IMR-90 (cell line): ENCODE measurements around the gene EIF6. TPM values are rescaled to one million over a fixed set of nuclear protein-coding genes. Genes with fewer than 3 reads are reported as not detected.

Experiments
- ATAC-seq: fragments of 200-7000 bp; cut with Tn5 transposase; 2 replicates; pipeline ENCODE4 v1.9.1; 2020; ENCODE audit warnings: low read depth, mild to moderate bottlenecking, moderate library complexity
- BruUV-seq: library from RNA; stranded (reverse); fragments of 400-500 nt; replicated peaks from 2 replicates; lab custom pipeline; 2021; lab: Mats Ljungman, UMichigan
- CTCF ChIA-PET: fragments of 300-600 bp; formaldehyde crosslinking; extraction: SDS; loops from one replicate; lab custom pipeline; 2021; ENCODE audit warnings: antibody characterized with exemption; lab: Yijun Ruan, JAX
- POLR2A ChIA-PET: fragments of 300-600 bp; sonication (Branson Sonifier 250); formaldehyde crosslinking; loops from one replicate; lab custom pipeline; 2022; ENCODE audit warnings: antibody characterized with exemption; ENCODE audit not compliant: unreplicated experiment; lab: Charles Lee
- DNase-seq: peaks from one replicate; pipeline ENCODE4 v3.0.0; 2013
- H2AFZ ChIP-seq: replicated peaks from 2 replicates; pipeline ENCODE3; 2013; ENCODE audit warnings: low read length, mild to moderate bottlenecking; ENCODE audit not compliant: poor library complexity
- H2AK5ac ChIP-seq: 2 replicates; pipeline ENCODE4 v1.6.1; 2013; ENCODE audit warnings: low read depth, low read length, inconsistent platforms
- H2AK9ac ChIP-seq: replicated peaks from 2 replicates; pipeline ENCODE3; 2013; ENCODE audit warnings: mild to moderate bottlenecking, low read depth, low read length, moderate library complexity; ENCODE audit not compliant: poor library complexity
- H2BK120ac ChIP-seq: 2 replicates; pipeline ENCODE4 v1.6.1; 2013; ENCODE audit warnings: low read depth, low read length, inconsistent platforms
- H2BK15ac ChIP-seq: 3 replicates; pipeline ENCODE4 v1.6.1; 2013; ENCODE audit warnings: low read depth, low read length, inconsistent platforms
- H2BK20ac ChIP-seq: 2 replicates; pipeline ENCODE4 v1.6.1; 2013; ENCODE audit warnings: low read depth, mild to moderate bottlenecking, inconsistent platforms, low read length, moderate library complexity
- H2BK5ac ChIP-seq: 2 replicates; pipeline ENCODE4 v1.6.1; 2013; ENCODE audit warnings: mild to moderate bottlenecking, low read depth, low read length, inconsistent platforms; ENCODE audit not compliant: poor library complexity, severe bottlenecking
- H3K14ac ChIP-seq: replicated peaks from 2 replicates; pipeline ENCODE4 v1.6.1; 2013; ENCODE audit warnings: low read depth, low read length, inconsistent platforms
- H3K18ac ChIP-seq: 2 replicates; pipeline ENCODE4 v1.6.1; 2013; ENCODE audit warnings: low read depth, low read length, control low read depth
- H3K23ac ChIP-seq: 2 replicates; pipeline ENCODE4 v1.6.1; 2013; ENCODE audit warnings: low read depth, low read length, inconsistent platforms
- H3K27ac ChIP-seq: 2 replicates; pipeline ENCODE4 v1.5.1; 2013; ENCODE audit warnings: mild to moderate bottlenecking, control low read depth, low read length; ENCODE audit not compliant: insufficient read depth
- H3K27me3 ChIP-seq: 2 replicates; pipeline ENCODE4 v1.6.1; 2013; ENCODE audit warnings: low read length; ENCODE audit not compliant: control insufficient read depth, insufficient read depth
- H3K36me3 ChIP-seq: 2 replicates; pipeline ENCODE4 v1.6.1; 2013; ENCODE audit warnings: low read length, mixed read lengths; ENCODE audit not compliant: control insufficient read depth, insufficient read depth
- H3K4ac ChIP-seq: 2 replicates; pipeline ENCODE4 v1.6.1; 2013; ENCODE audit warnings: low read depth, low read length, inconsistent platforms
- H3K4me1 ChIP-seq: 2 replicates; pipeline ENCODE4 v1.6.1; 2013; ENCODE audit warnings: low read length, mixed read lengths; ENCODE audit not compliant: control insufficient read depth, insufficient read depth
- H3K4me2 ChIP-seq: 2 replicates; pipeline ENCODE4 v1.6.1; 2013; ENCODE audit warnings: low read depth, mild to moderate bottlenecking, control low read depth, low read length, moderate library complexity
- H3K4me3 ChIP-seq: 2 replicates; pipeline ENCODE4 v1.5.1; 2013; ENCODE audit warnings: low read depth, mild to moderate bottlenecking, control low read depth, low read length, moderate library complexity; ENCODE audit not compliant: insufficient read depth
- H3K56ac ChIP-seq: 2 replicates; pipeline ENCODE4 v1.6.1; 2013; ENCODE audit warnings: low read length, inconsistent platforms; ENCODE audit not compliant: insufficient read depth; ENCODE audit errors: extremely low read depth
- H3K79me1 ChIP-seq, 2 experiments: 2 replicates each; pipeline ENCODE4 v1.6.1; 2013; ENCODE audit warnings: low read length in 2 of 2, inconsistent platforms in 1 of 2, low read depth in 1 of 2
- H3K9ac ChIP-seq: 2 replicates; pipeline ENCODE4 v1.6.1; 2013; ENCODE audit warnings: low read depth, low read length, control low read depth
- H3K9me1 ChIP-seq: 2 replicates; pipeline ENCODE4 v1.6.1; 2013; ENCODE audit warnings: low read length, inconsistent platforms; ENCODE audit not compliant: insufficient read depth
- H3K9me3 ChIP-seq: 2 replicates; pipeline ENCODE4 v1.6.1; 2013; ENCODE audit warnings: low read length; ENCODE audit not compliant: control insufficient read depth, insufficient read depth
- H4K20me1 ChIP-seq: 2 replicates; pipeline ENCODE4 v1.6.1; 2013; ENCODE audit warnings: low read length, inconsistent platforms; ENCODE audit not compliant: insufficient read depth
- H4K5ac ChIP-seq: 2 replicates; pipeline ENCODE4 v1.6.1; 2013; ENCODE audit warnings: mild to moderate bottlenecking, low read depth, low read length, control low read depth
- H4K8ac ChIP-seq, 2 experiments: 2 replicates each; pipeline ENCODE4 v1.6.1; 2013; ENCODE audit warnings: low read depth in 2 of 2, low read length in 2 of 2, control low read depth in 1 of 2, inconsistent platforms in 1 of 2
- H4K91ac ChIP-seq: 2 replicates; pipeline ENCODE4 v1.6.1; 2013; ENCODE audit warnings: low read depth, low read length, inconsistent platforms; ENCODE audit not compliant: insufficient read depth
- FOS ChIP-seq: fragments of 150-350 bp; IDR thresholded peaks from 2 replicates; pipeline ENCODE4 v1.6.1; 2016; ENCODE audit warnings: low read depth, low read length
- MAFK ChIP-seq: IDR thresholded peaks from 2 replicates; pipeline ENCODE4 v1.6.1; 2012; ENCODE audit warnings: low read depth, low read length, improper control_type of control experiment
- WGBS, 2 experiments: methylation state at CpG; one replicate each; pipeline versions ENCODE4 v1.1.5 to v1.1.7; 2013; ENCODE audit warnings: missing lambda C conversion rate in 2 of 2; ENCODE audit not compliant: insufficient read length in 1 of 2; ENCODE audit errors: extremely low coverage in 2 of 2; 5-methylcytosine and 5-hydroxymethylcytosine counted together
- dilution Hi-C: fragments of 300-500 bp; cut with HindIII; formaldehyde crosslinking; loops from one replicate; pipeline ENCODE4 v1.14.3; 2018; ENCODE audit warnings: low sequenced_read_pairs; ENCODE audit not compliant: unreplicated experiment
- in situ Hi-C: fragments of 300-500 bp; cut with MboI; formaldehyde crosslinking; loops from 3 replicates; pipeline ENCODE4 v1.14.3; 2019; ENCODE audit warnings: low sequenced_read_pairs, inconsistent platforms, mixed read lengths
- intact Hi-C: fragments of 100-400 bp; cut with micrococcal nuclease; formaldehyde crosslinking; loops from 2 replicates; pipeline ENCODE4 v1.10.0; 2022
- polyA plus RNA-seq, 3 experiments: library from polyadenylated mRNA; depleted of rRNA; stranded (reverse); fragments of >200 nt; gene quantifications; 2 replicates each; pipeline ENCODE4 v1.2.3, GENCODE V29; 2012; ENCODE audit warnings: low replicate concordance in 1 of 3
- total RNA-seq: library from RNA; depleted of rRNA; stranded (reverse); fragments of >200 nt; gene quantifications from 2 replicates; pipeline ENCODE4 v1.2.3, GENCODE V29; 2012
- TF ChIP-seq, protein P1 (sequence below): conservative IDR thresholded peaks from 2 replicates; pipeline ENCODE4 v1.5.1; 2012; ENCODE audit warnings: mild to moderate bottlenecking, low read depth, low read length, improper control_type of control experiment

EIF6 gene
- total and polyA plus RNA-seq, 2 of the 4 experiments (the other 2 are of a cell fraction) = 215 to 227 TPM

- H2BK120ac ChIP-seq = peak overlapping the region; percentile 96
- no TSS peak for BruUV-seq
- H3K36me3 ChIP-seq = no peaks in the 10 kb centered on the region
- peak overlapping the region; percentile 59; the same call in 2 of the 3 replicates for H2BK15ac ChIP-seq
- no peaks in the 10 kb centered on the region for H3K27me3 ChIP-seq
- peak overlapping the region; percentile 85 for H3K27ac ChIP-seq
- peak overlapping the region; percentile 85 for H2AK9ac ChIP-seq
- in situ Hi-C loops = no loop called here
- H3K4ac ChIP-seq = peak overlapping the region; percentile 95
- peak; percentile 11 for ATAC-seq
- peaks cover 0 to 39% of the 10 kb centered on the region in 2 experiments; a peak in 2 of 4 replicates for H3K79me1 ChIP-seq
- H3K23ac ChIP-seq = peak overlapping the region; percentile 83
- peak overlapping the region; percentile 9 to 95 for H4K8ac ChIP-seq
- peak overlapping the region; percentile 95 for H2AK5ac ChIP-seq
- WGBS, 2 experiments = 67% methylated on average over 1 of the region's 6 CpGs; no CpG with 5 or more reads in 1 of the 2 experiments
- POLR2A ChIA-PET = interaction anchor here (0.6 kb wide), 1 partner anchor 174 kb away, joined by 3 read pairs; no protein-coding TSS in a partner anchor
- dilution Hi-C loops = no loop called here
- peak overlapping the region; percentile 4; the same call in 1 of the 2 replicates for H3K9ac ChIP-seq
- peak overlapping the region; percentile 78 for H3K18ac ChIP-seq
- TF ChIP-seq, protein P1, sequence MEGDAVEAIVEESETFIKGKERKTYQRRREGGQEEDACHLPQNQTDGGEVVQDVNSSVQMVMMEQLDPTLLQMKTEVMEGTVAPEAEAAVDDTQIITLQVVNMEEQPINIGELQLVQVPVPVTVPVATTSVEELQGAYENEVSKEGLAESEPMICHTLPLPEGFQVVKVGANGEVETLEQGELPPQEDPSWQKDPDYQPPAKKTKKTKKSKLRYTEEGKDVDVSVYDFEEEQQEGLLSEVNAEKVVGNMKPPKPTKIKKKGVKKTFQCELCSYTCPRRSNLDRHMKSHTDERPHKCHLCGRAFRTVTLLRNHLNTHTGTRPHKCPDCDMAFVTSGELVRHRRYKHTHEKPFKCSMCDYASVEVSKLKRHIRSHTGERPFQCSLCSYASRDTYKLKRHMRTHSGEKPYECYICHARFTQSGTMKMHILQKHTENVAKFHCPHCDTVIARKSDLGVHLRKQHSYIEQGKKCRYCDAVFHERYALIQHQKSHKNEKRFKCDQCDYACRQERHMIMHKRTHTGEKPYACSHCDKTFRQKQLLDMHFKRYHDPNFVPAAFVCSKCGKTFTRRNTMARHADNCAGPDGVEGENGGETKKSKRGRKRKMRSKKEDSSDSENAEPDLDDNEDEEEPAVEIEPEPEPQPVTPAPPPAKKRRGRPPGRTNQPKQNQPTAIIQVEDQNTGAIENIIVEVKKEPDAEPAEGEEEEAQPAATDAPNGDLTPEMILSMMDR = no peak
- TF ChIP-seq FOS = peak; percentile 45; the same call in 1 of the 2 replicates
- peak; percentile 54; the same call in 1 of the 2 replicates for TF ChIP-seq MAFK
- peaks cover 52% of the 10 kb centered on the region for H3K4me1 ChIP-seq
- H3K9me3 ChIP-seq = no peaks in the 10 kb centered on the region
- H2BK20ac ChIP-seq = peak overlapping the region; percentile 87
- DNase-seq = peak; percentile 88
- H3K4me3 ChIP-seq = no peak overlapping the region
- peak overlapping the region; percentile 53; the same call in 1 of the 2 replicates for H3K56ac ChIP-seq
- peak overlapping the region; percentile 84 for H4K5ac ChIP-seq
- peak overlapping the region; percentile 94 for H4K91ac ChIP-seq
- intact Hi-C loops = loop anchor here (5.0 kb wide), 1 partner anchor 70 kb away; no protein-coding TSS in a partner anchor
- H3K14ac ChIP-seq = peak overlapping the region; percentile 82
- peak overlapping the region; percentile 13 for H3K4me2 ChIP-seq
- CTCF ChIA-PET = interaction anchor here (0.5 to 2.5 kb wide), 7 partner anchors 42 to 145 kb away, joined by 3 to 9 read pairs (median 3); partner anchors contain the start of gene GDF5
- peak overlapping the region; percentile 89 for H2BK5ac ChIP-seq
- peaks cover 45% of the 10 kb centered on the region for H3K9me1 ChIP-seq
- H4K20me1 ChIP-seq = no peaks in the 10 kb centered on the region
- H2AFZ ChIP-seq = peak overlapping the region; percentile 78
These were observed 18.1 kb upstream of the EIF6 start for GRCh38 chr20:35302421-35303335.
